PC-9 (cell line): Measurements from ENCODE around the gene ING3. TPM values are rescaled to one million over a fixed set of nuclear protein-coding genes. Genes with fewer than 3 reads are reported as not detected.
"Not testable (repeated sequence)": the region's sequence is repeated elsewhere in the genome, so short reads cannot be mapped to it uniquely, and the experiment has no call there.

Experiments
- BruUV-seq: library from RNA; stranded (reverse); fragments of 400-500 nt; replicated peaks from 2 replicates; lab custom pipeline; 2021; lab: Mats Ljungman, UMichigan
- CTCF ChIA-PET: fragments of 300-600 bp; sonication (Branson Sonifier 250); formaldehyde crosslinking; loops from one replicate; lab custom pipeline; 2022; ENCODE audit warnings: antibody characterized with exemption; lab: Charles Lee
- POLR2A ChIA-PET: fragments of 300-600 bp; sonication (Branson Sonifier 250); formaldehyde crosslinking; loops from one replicate; lab custom pipeline; 2022; ENCODE audit warnings: antibody characterized with exemption; ENCODE audit not compliant: unreplicated experiment; lab: Charles Lee
- DNase-seq, 2 experiments: peaks; one replicate each; pipeline versions ENCODE4 v3.0.0 to v3.0.0-alpha.2; 2015 to 2022; ENCODE audit warnings: mixed read lengths in 1 of 2
- H2AFZ ChIP-seq: fragments of 200-600 bp; sonication (generic); 2 replicates; pipeline ENCODE4 v1.8.1; 2017; ENCODE audit warnings: antibody characterized with exemption
- H3F3A ChIP-seq: fragments of 200-600 bp; sonication (generic); 2 replicates; pipeline ENCODE4 v1.8.1; 2017; ENCODE audit warnings: antibody characterized with exemption, mild to moderate bottlenecking, low read depth; ENCODE audit not compliant: insufficient read depth
- H3K27ac ChIP-seq: fragments of 200-600 bp; sonication (generic); 2 replicates; pipeline ENCODE4 v1.6.1; 2016; ENCODE audit warnings: mixed run types
- H3K27me3 ChIP-seq: fragments of 200-600 bp; sonication (generic); 2 replicates; pipeline ENCODE4 v1.6.1; 2016; ENCODE audit warnings: low read depth, mixed run types; ENCODE audit not compliant: insufficient read depth
- H3K36me3 ChIP-seq: fragments of 200-600 bp; sonication (generic); 2 replicates; pipeline ENCODE4 v1.6.1; 2016; ENCODE audit warnings: low read depth, mixed run types
- H3K4me1 ChIP-seq: fragments of 200-600 bp; sonication (generic); replicated peaks from 2 replicates; pipeline ENCODE4 v1.6.1; 2016; ENCODE audit warnings: mixed run types; ENCODE audit not compliant: insufficient read depth
- H3K4me2 ChIP-seq: fragments of 200-600 bp; sonication (generic); 2 replicates; pipeline ENCODE4 v1.6.1; 2017; ENCODE audit warnings: mixed run types
- H3K4me3 ChIP-seq: fragments of 200-600 bp; sonication (generic); 2 replicates; pipeline ENCODE4 v1.6.1; 2016; ENCODE audit warnings: mixed run types
- H3K79me2 ChIP-seq: fragments of 200-600 bp; sonication (generic); 2 replicates; pipeline ENCODE4 v1.6.1; 2017; ENCODE audit warnings: low read depth, mixed run types
- H3K9me2 ChIP-seq: fragments of 200-600 bp; sonication (generic); 2 replicates; pipeline ENCODE4 v1.8.1; 2017; ENCODE audit warnings: mild to moderate bottlenecking; ENCODE audit not compliant: insufficient read depth
- H3K9me3 ChIP-seq: fragments of 200-600 bp; sonication (generic); 2 replicates; pipeline ENCODE4 v1.8.1; 2016; ENCODE audit warnings: low read depth; ENCODE audit not compliant: insufficient read depth
- H4K20me1 ChIP-seq: fragments of 200-600 bp; sonication (generic); 2 replicates; pipeline ENCODE4 v1.8.1; 2017; ENCODE audit not compliant: insufficient read depth
- CTCF ChIP-seq: fragments of 200-600 bp; sonication (generic); conservative IDR thresholded peaks from 2 replicates; pipeline ENCODE4 v1.6.1; 2017; ENCODE audit warnings: mixed run types, antibody characterized with exemption, mild to moderate bottlenecking, moderate library complexity
- EZH2 ChIP-seq: fragments of 200-600 bp; sonication (generic); IDR thresholded peaks from 2 replicates; pipeline ENCODE4 v1.8.0; 2017; ENCODE audit warnings: antibody characterized with exemption, low read depth
- intact Hi-C: fragments of 100-400 bp; cut with micrococcal nuclease; formaldehyde crosslinking; loops from one replicate; pipeline ENCODE4 v1.10.0; 2022; ENCODE audit not compliant: unreplicated experiment
- total RNA-seq: library from RNA; stranded (reverse); gene quantifications from 2 replicates; pipeline ENCODE4 v1.2.3, GENCODE V29; 2021

ING3 gene
- total RNA-seq, 1 experiment from 2014 or later: 16.4 TPM

GRCh38 chr7:121003986-121004685 is 53.6 kb downstream of the ING3 start:
- TF ChIP-seq EZH2: no peak
- TF ChIP-seq CTCF: no peak
- Histone ChIP-seq H2AFZ (no peak overlapping the region), H3K79me2 (no peaks in the 10 kb centered on the region), H3K27me3 (no peaks in the 10 kb centered on the region), H3K9me2 (no peaks in the 10 kb centered on the region), H4K20me1 (no peaks in the 10 kb centered on the region), H3K4me1 (no peaks in the 10 kb centered on the region), H3F3A (no peaks in the 10 kb centered on the region), H3K9me3 (no peaks in the 10 kb centered on the region; the same call in 1 of the 2 replicates), H3K4me2 (no peak overlapping the region), H3K36me3 (no peaks in the 10 kb centered on the region), H3K27ac (no peak overlapping the region), H3K4me3 (no peak overlapping the region)
- ChIA-PET CTCF (no interaction called here), POLR2A (no interaction called here)
- BruUV-seq: no TSS peak
- DNase-seq: no peak
- intact Hi-C loops: no loop called here

GRCh38 chr7:121005058-121005457 is 54.5 kb downstream of the ING3 start:
- H3F3A ChIP-seq, H3K27me3 ChIP-seq, H2AFZ ChIP-seq, H3K4me1 ChIP-seq, H3K9me3 ChIP-seq, intact Hi-C loops, POLR2A ChIA-PET, BruUV-seq, DNase-seq, H3K4me2 ChIP-seq, H3K9me2 ChIP-seq, CTCF ChIA-PET, H4K20me1 ChIP-seq, H3K79me2 ChIP-seq, H3K27ac ChIP-seq, H3K36me3 ChIP-seq, H3K4me3 ChIP-seq: not testable (repeated sequence)

- H3K4me2 ChIP-seq: no peak overlapping the region
- no TSS peak for BruUV-seq
- no peak overlapping the region; the same call in 1 of the 2 replicates for H2AFZ ChIP-seq
- no peaks in the 10 kb centered on the region for H3K9me2 ChIP-seq
- TF ChIP-seq EZH2: no peak
- TF ChIP-seq CTCF: no peak
- H3K79me2 ChIP-seq: no peaks in the 10 kb centered on the region
- POLR2A ChIA-PET: no interaction called here
- no peaks in the 10 kb centered on the region; the same call in 1 of the 2 replicates for H3K9me3 ChIP-seq
- H3K36me3 ChIP-seq: no peaks in the 10 kb centered on the region
- no peaks in the 10 kb centered on the region for H3K4me1 ChIP-seq
- CTCF ChIA-PET: interaction anchor here (0.7 kb wide), 1 partner anchor 769 kb away, joined by 8 read pairs; no protein-coding TSS in a partner anchor
- no peaks in the 10 kb centered on the region for H3F3A ChIP-seq
- intact Hi-C loops: no loop called here
- H3K4me3 ChIP-seq: no peak overlapping the region
- H3K27me3 ChIP-seq: no peaks in the 10 kb centered on the region
- H3K27ac ChIP-seq: no peak overlapping the region
- no peak for DNase-seq
- H4K20me1 ChIP-seq: no peaks in the 10 kb centered on the region
Measured at GRCh38 chr7:121005996-121006584, 55.5 kb downstream of the ING3 start.
